ENCODE data around the gene ECD.
"Not testable (repeated sequence)": the region's sequence is repeated elsewhere in the genome, so short reads cannot be mapped to it uniquely, and the experiment has no call there.

Gene ECD

GRCh38 chr10:73126343-73126742 lies 41.5 kb downstream of the ECD start:
- H3K4me3 ChIP-seq (ENCODE audit: control insufficient read depth, low read depth, low read length), result no peak overlapping the region
- no peak for TF ChIP-seq CTCF (IDR thresholded peaks at IDR 0.05; ENCODE audit: control insufficient read depth, insufficient read depth, low read depth, low read length, missing control alignments)
- no peak for DNase-seq (ENCODE audit: low read depth)

GRCh38 chr10:73119952-73120351 lies 47.9 kb downstream of the ECD start:
- H3K4me3 ChIP-seq (ENCODE audit: control insufficient read depth, low read depth, low read length), result no peak overlapping the region
- TF ChIP-seq CTCF (IDR thresholded peaks at IDR 0.05; ENCODE audit: control insufficient read depth, insufficient read depth, low read depth, low read length, missing control alignments), result no peak
- DNase-seq (ENCODE audit: low read depth), result no peak

- no peak for DNase-seq (ENCODE audit: low read depth)
- H3K4me3 ChIP-seq (ENCODE audit: control insufficient read depth, low read depth, low read length), result no peak overlapping the region
- no peak for TF ChIP-seq CTCF (IDR thresholded peaks at IDR 0.05; ENCODE audit: control insufficient read depth, insufficient read depth, low read depth, low read length, missing control alignments)
These were observed 48.4 kb downstream of the ECD start for GRCh38 chr10:73119457-73119856.

GRCh38 chr10:73117976-73118743 lies 49.6 kb downstream of the ECD start:
- DNase-seq (ENCODE audit: low read depth), result no peak
- TF ChIP-seq CTCF (IDR thresholded peaks at IDR 0.05; ENCODE audit: control insufficient read depth, insufficient read depth, low read depth, low read length, missing control alignments), result no peak
- no peak overlapping the region for H3K4me3 ChIP-seq (ENCODE audit: control insufficient read depth, low read depth, low read length)

- no peak for TF ChIP-seq CTCF (IDR thresholded peaks at IDR 0.05; ENCODE audit: control insufficient read depth, insufficient read depth, low read depth, low read length, missing control alignments)
- DNase-seq (ENCODE audit: low read depth), result no peak
These were observed 51.8 kb downstream of the ECD start for GRCh38 chr10:73116017-73116416.

GRCh38 chr10:73113551-73113950 lies 54.3 kb downstream of the ECD start:
- no peak for DNase-seq (ENCODE audit: low read depth)
- no peak for TF ChIP-seq CTCF (IDR thresholded peaks at IDR 0.05; ENCODE audit: control insufficient read depth, insufficient read depth, low read depth, low read length, missing control alignments)
- no peak overlapping the region for H3K4me3 ChIP-seq (ENCODE audit: control insufficient read depth, low read depth, low read length)

More at GRCh38 chr10:73116017-73116416, 51.8 kb downstream of the ECD start:
- H3K4me3 ChIP-seq (ENCODE audit: control insufficient read depth, low read depth, low read length), result no peak overlapping the region

GRCh38 chr10:73112032-73112431 lies 55.8 kb downstream of the ECD start:
- H3K4me3 ChIP-seq (ENCODE audit: control insufficient read depth, low read depth, low read length); DNase-seq (ENCODE audit: low read depth): not testable (repeated sequence)

Data from AG09309 (cell line).